ENCODE results near the gene SART3. TPM values are rescaled to one million over a fixed set of nuclear protein-coding genes. Genes with fewer than 3 reads are reported as not detected.

Gene SART3
- total and polyA plus RNA-seq, 2 experiments from 2014 or later = 23.2 to 145 TPM

DNA sequence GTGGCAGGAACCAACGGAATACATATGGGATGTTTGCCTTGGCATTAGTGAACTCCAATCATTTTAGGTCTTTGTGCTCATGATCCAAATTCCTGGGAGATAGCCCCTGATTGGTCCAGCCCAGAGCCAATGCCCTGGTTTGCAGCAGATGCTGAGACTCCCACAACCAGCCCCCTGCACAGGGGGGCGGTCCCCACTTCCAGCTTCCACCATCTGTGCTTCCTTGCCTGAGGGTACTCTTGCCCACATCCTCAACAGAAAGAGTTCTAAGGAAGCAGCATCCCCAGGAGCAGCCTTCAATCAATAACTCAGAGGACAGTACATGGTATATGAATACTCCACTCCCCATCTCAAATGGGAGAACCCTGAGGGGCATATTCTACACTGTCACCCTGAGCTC is 85.6 kb downstream of the SART3 start:
- DNase-seq (ENCODE audit: low read depth in 1 of 2, low spot score in 1 of 2) = no peak
- TF ChIP-seq, protein P1, sequence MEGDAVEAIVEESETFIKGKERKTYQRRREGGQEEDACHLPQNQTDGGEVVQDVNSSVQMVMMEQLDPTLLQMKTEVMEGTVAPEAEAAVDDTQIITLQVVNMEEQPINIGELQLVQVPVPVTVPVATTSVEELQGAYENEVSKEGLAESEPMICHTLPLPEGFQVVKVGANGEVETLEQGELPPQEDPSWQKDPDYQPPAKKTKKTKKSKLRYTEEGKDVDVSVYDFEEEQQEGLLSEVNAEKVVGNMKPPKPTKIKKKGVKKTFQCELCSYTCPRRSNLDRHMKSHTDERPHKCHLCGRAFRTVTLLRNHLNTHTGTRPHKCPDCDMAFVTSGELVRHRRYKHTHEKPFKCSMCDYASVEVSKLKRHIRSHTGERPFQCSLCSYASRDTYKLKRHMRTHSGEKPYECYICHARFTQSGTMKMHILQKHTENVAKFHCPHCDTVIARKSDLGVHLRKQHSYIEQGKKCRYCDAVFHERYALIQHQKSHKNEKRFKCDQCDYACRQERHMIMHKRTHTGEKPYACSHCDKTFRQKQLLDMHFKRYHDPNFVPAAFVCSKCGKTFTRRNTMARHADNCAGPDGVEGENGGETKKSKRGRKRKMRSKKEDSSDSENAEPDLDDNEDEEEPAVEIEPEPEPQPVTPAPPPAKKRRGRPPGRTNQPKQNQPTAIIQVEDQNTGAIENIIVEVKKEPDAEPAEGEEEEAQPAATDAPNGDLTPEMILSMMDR (IDR thresholded peaks at IDR 0.05; ENCODE audit: low read depth, low read length) = no peak
- no peak overlapping the region for H3K27ac ChIP-seq
- H3K9me3 ChIP-seq (ENCODE audit: low read depth) = no peaks in the 10 kb centered on the region
- no peaks in the 10 kb centered on the region for H3K4me1 ChIP-seq (ENCODE audit: low read depth)
- no peaks in the 10 kb centered on the region for H3K27me3 ChIP-seq
- H3K4me3 ChIP-seq = no peak overlapping the region
- no peaks in the 10 kb centered on the region for H3K36me3 ChIP-seq

DNA sequence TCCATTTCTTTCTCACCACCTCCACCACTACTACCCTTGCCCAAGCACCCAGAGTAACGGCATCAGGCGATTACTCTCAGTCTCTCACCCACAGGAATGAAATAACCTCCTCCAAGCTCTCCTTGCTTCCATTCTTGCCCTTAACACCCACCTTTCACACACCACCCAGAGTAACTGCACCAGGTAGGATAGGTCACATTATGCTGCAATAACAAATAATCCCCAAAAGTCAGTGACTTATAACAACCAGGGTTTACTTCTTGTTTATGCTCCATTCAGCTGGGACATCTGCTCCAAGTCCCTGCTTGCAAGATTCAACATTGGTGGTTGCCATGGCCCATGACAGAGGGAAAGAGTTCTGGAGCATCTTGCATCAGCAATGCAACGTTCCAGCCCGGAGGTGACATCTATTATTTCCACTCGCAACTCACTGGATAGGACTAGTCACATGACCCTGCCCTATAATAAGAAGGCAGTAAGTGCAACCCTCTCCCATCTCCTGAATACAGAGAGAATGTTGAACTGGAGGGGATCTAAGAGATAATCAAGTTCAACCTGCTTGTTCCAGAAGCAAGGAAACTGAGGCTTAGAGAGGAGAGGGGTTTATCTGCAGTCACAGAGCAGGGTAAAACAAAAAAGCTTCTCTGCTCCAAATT is 87.4 kb downstream of the SART3 start:
- TF ChIP-seq, protein P1 (IDR thresholded peaks at IDR 0.05; ENCODE audit: low read depth, low read length) = no peak
- DNase-seq (ENCODE audit: low read depth in 1 of 2, low spot score in 1 of 2) = no peak
- no peaks in the 10 kb centered on the region for H3K27me3 ChIP-seq

More for the DNA sequence above, 87.4 kb downstream of the SART3 start:
- no peaks in the 10 kb centered on the region for H3K4me1 ChIP-seq (ENCODE audit: low read depth)
- no peaks in the 10 kb centered on the region for H3K36me3 ChIP-seq
- no peaks in the 10 kb centered on the region for H3K9me3 ChIP-seq (ENCODE audit: low read depth)
- H3K27ac ChIP-seq = no peak overlapping the region
- no peak overlapping the region for H3K4me3 ChIP-seq

Other genes starting within 250 kb of the SART3 start
- gene CMKLR1, start 221.9 kb downstream of the SART3 start, total RNA-seq = not detected in 2 replicates
- 0.06 TPM in 1 of 2 replicates, not detected in the other for gene CMKLR1, start 221.9 kb downstream of the SART3 start, polyA plus RNA-seq
- 3.5 and 4.3 TPM in 2 replicates for gene FICD, start 45.9 kb downstream of the SART3 start, total RNA-seq
- gene FICD, start 45.9 kb downstream of the SART3 start, polyA plus RNA-seq = 3.6 and 4.2 TPM in 2 replicates
- 90.0 and 97.5 TPM in 2 replicates for gene ISCU, start 1.4 kb upstream of the SART3 start, total RNA-seq
- 136 and 158 TPM in 2 replicates for gene ISCU, start 1.4 kb upstream of the SART3 start, polyA plus RNA-seq
- 0.48 and 1.7 TPM in 2 replicates for gene TMEM119, start 36.9 kb upstream of the SART3 start, total RNA-seq
- 0.21 and 1.5 TPM in 2 replicates for gene TMEM119, start 36.9 kb upstream of the SART3 start, polyA plus RNA-seq
- gene SELPLG, start 72.7 kb upstream of the SART3 start, total RNA-seq = 1.4 and 2.9 TPM in 2 replicates
- 2.7 and 3.5 TPM in 2 replicates for gene SELPLG, start 72.7 kb upstream of the SART3 start, polyA plus RNA-seq
- gene CORO1C, start 170.3 kb upstream of the SART3 start, total RNA-seq = 48.0 and 65.4 TPM in 2 replicates
- gene CORO1C, start 170.3 kb upstream of the SART3 start, polyA plus RNA-seq = 67.5 and 72.5 TPM in 2 replicates